HepG2 (cell line): ENCODE measurements around the gene CKAP2L. TPM values are rescaled to one million over a fixed set of nuclear protein-coding genes. Genes with fewer than 3 reads are reported as not detected.

Experiments
- DRAP1 ChIP-seq: IDR thresholded peaks from 2 replicates; pipeline ENCODE4 v1.6.1; 2016; ENCODE audit warnings: missing genetic modification reagents, missing compliant biosample characterization
- ERF ChIP-seq: IDR thresholded peaks from 2 replicates; pipeline ENCODE4 v1.6.1; 2018; ENCODE audit warnings: missing biosample characterization, missing genetic modification reagents
- IRF2 ChIP-seq: IDR thresholded peaks from 2 replicates; pipeline ENCODE4 v1.6.1; 2018; ENCODE audit warnings: missing genetic modification reagents, missing compliant biosample characterization
- KAT2B ChIP-seq: fragments of 150-350 bp; IDR thresholded peaks from 2 replicates; pipeline ENCODE4 v1.6.1; 2014; ENCODE audit warnings: low read depth, low read length, borderline replicate concordance
- MAFK ChIP-seq, 2 experiments: IDR thresholded peaks in 1 of 2; conservative IDR thresholded peaks in 1 of 2; 2 replicates each; pipeline ENCODE4 v1.6.1; 2011; ENCODE audit warnings: improper control_type of control experiment in 2 of 2, low read length in 2 of 2
- PRDM10 ChIP-seq: sonication (generic); formaldehyde crosslinking; IDR thresholded peaks from 2 replicates; pipeline ENCODE4 v1.4.0; 2020; ENCODE audit warnings: low read depth, missing genetic modification reagents
- RCOR2 ChIP-seq: IDR thresholded peaks from 2 replicates; pipeline ENCODE4 v1.6.1; 2016; ENCODE audit warnings: missing biosample characterization, missing genetic modification reagents
- TBX3 ChIP-seq: fragments of 450-650 bp; IDR thresholded peaks from 2 replicates; pipeline ENCODE4 v1.6.1; 2017; ENCODE audit warnings: antibody characterized with exemption, mild to moderate bottlenecking, inconsistent platforms, borderline replicate concordance
- TEAD3 ChIP-seq: optimal IDR thresholded peaks from 2 replicates; pipeline ENCODE3; 2016; ENCODE audit warnings: borderline replicate concordance
- ZBTB3 ChIP-seq: sonication (generic); formaldehyde crosslinking; IDR thresholded peaks from 2 replicates; pipeline ENCODE4 v1.4.0; 2020; ENCODE audit warnings: low read depth, mild to moderate bottlenecking, moderate library complexity, missing genetic modification reagents, borderline replicate concordance
- ZFP37 ChIP-seq: sonication (generic); formaldehyde crosslinking; IDR thresholded peaks from 2 replicates; pipeline ENCODE4 v1.4.0; 2020; ENCODE audit warnings: missing genetic modification reagents, borderline replicate concordance
- ZNF263 ChIP-seq: sonication (generic); formaldehyde crosslinking; IDR thresholded peaks from 2 replicates; pipeline ENCODE4 v1.4.0; 2020; ENCODE audit warnings: missing genetic modification reagents
- ZNF407 ChIP-seq: sonication (generic); formaldehyde crosslinking; IDR thresholded peaks from one replicate; pipeline ENCODE4 v1.5.1; 2020; ENCODE audit warnings: mild to moderate bottlenecking, missing genetic modification reagents; ENCODE audit errors: not compliant biosample characterization
- ZNF710 ChIP-seq: sonication (generic); formaldehyde crosslinking; IDR thresholded peaks from 2 replicates; pipeline ENCODE4 v1.5.0; 2020; ENCODE audit warnings: mild to moderate bottlenecking, missing genetic modification reagents, borderline replicate concordance
- ZNF740 ChIP-seq: sonication (generic); formaldehyde crosslinking; IDR thresholded peaks from 2 replicates; pipeline ENCODE4 v1.4.0; 2020; ENCODE audit warnings: missing genetic modification reagents
- polyA plus RNA-seq, 8 experiments: library from polyadenylated mRNA; depleted of rRNA in 3 of 8; stranded (reverse) in 7 of 8; unstranded in 1 of 8; fragments of >200 nt; fragmentation: Illumina TruSeq in 4 of 8; extraction: Trizol in 4 of 8; gene quantifications; 2 replicates each; pipeline versions ENCODE4 v1.2.1 to v1.2.3, GENCODE V29; 2011 to 2016; ENCODE audit warnings: low read depth in 4 of 8, missing spikeins in 1 of 8, mixed read lengths in 1 of 8; ENCODE audit not compliant: insufficient read depth in 1 of 8
- total RNA-seq, 5 experiments: library from RNA; depleted of rRNA; stranded (reverse); fragments of >200 nt; fragmentation: Illumina TruSeq; extraction: Trizol; gene quantifications; 2 replicates each; pipeline ENCODE4 v1.2.3, GENCODE V29; 2016; ENCODE audit warnings: low read depth in 1 of 5

Gene CKAP2L
- total and polyA plus RNA-seq, 2 of the 13 experiments (the other 11 are each of a cell fraction or from before 2014, with no cell fraction given) = 7.1 to 9.5 TPM

- TF ChIP-seq ZNF263 (CRISPR knock-in tag) (peak; percentile 62; the same call in 1 of the 2 replicates), ZBTB3 (CRISPR knock-in tag) (no peak), ERF (peak; percentile 77), MAFK (conservative IDR thresholded peaks at IDR 0.05 in 1 of 2, IDR thresholded peaks at IDR 0.05 in 1 of 2; ENCODE audit: low read length in 2 of 2) (peak; percentile 90 to 98), KAT2B (no peak), ZNF740 (no peak), ZNF710 (CRISPR knock-in tag) (0 out of 2 replicates have a peak, but pooled peaks have one; percentile 66), PRDM10 (CRISPR knock-in tag) (peak; percentile 40; the same call in 1 of the 2 replicates), ZFP37 (CRISPR knock-in tag) (peak; percentile 92; the same call in 1 of the 2 replicates), DRAP1 (CRISPR knock-in tag) (peak; percentile 44; the same call in 1 of the 2 replicates), ZNF407 (CRISPR knock-in tag) (peak; percentile 37), TBX3 (peak; percentile 52; the same call in 1 of the 2 replicates), TEAD3 (CRISPR knock-in tag) (peak; percentile 93), RCOR2 (peak; percentile 80), IRF2 (CRISPR knock-in tag) (peak; percentile 59; the same call in 1 of the 2 replicates)
Observed at GRCh38 chr2:112692495-112692911, 71.9 kb downstream of the CKAP2L start (continued).
